CD4-positive, alpha-beta T cell treated with Interleukin-10 for 1 hour (primary cell): ENCODE data around the gene CDK6.

Source experiments
- DNase-seq: peaks from one replicate; pipeline ENCODE4 v3.0.0-alpha.2; 2020

The CDK6 gene

GRCh38 chr7:92569137-92569536 lies 267.2 kb downstream of the CDK6 start:
- DNase-seq = no peak

- no peak for DNase-seq
Measured at GRCh38 chr7:92567460-92567859, 268.9 kb downstream of the CDK6 start.

GRCh38 chr7:92563345-92563744 lies 273.0 kb downstream of the CDK6 start:
- no peak for DNase-seq

- DNase-seq = no peak
Measured at GRCh38 chr7:92560602-92561001, 275.8 kb downstream of the CDK6 start.

- DNase-seq = no peak
Measured at GRCh38 chr7:92557808-92558362, 278.5 kb downstream of the CDK6 start.

GRCh38 chr7:92557249-92557648 lies 279.1 kb downstream of the CDK6 start:
- DNase-seq = no peak
